Stimulated activated CD4-positive, alpha-beta T cell treated with anti-CD3 and anti-CD28 coated beads, Interleukin-12 subunit alpha, Interleukin-12 subunit beta, amount 100 ng/mL, for 48 hours (primary cell): ENCODE results near the gene CCL2.

ENCODE experiments used
- DNase-seq, 3 donors: peaks; one replicate each; pipeline ENCODE4 v3.0.0-alpha.2; 2020; ENCODE audit warnings: low read depth in 2 of 3, low spot score in 1 of 3

The CCL2 gene

DNA sequence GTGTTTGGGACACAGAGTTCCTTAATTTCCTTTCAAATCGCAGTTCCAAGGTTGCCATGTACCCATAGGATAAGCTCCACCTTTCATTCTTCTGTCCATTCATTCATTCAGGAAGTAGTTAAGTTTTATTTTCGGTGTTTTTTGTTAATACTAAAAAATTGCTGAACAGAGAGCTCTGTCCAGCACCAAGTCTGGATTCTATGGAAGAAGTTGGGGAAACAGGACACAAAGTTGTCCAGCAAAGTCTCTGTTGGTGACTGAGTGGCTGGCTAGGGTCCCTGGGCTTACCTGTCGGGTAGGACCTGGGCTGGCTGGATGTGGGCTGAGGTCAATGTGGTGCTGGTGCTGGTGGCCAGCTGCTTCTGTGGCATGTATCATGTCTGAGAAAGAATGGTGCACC lies 17.6 kb upstream of the CCL2 start:
- DNase-seq = no peak

GRCh38 chr17:34241062-34241461 lies 14.0 kb upstream of the CCL2 start:
- DNase-seq = no peak

GRCh38 chr17:34242587-34243363 lies 12.3 kb upstream of the CCL2 start:
- no peak for DNase-seq

GRCh38 chr17:34243364-34244320 lies 11.4 kb upstream of the CCL2 start:
- no peak for DNase-seq

GRCh38 chr17:34245351-34245905 lies 9.7 kb upstream of the CCL2 start:
- no peak for DNase-seq

DNA sequence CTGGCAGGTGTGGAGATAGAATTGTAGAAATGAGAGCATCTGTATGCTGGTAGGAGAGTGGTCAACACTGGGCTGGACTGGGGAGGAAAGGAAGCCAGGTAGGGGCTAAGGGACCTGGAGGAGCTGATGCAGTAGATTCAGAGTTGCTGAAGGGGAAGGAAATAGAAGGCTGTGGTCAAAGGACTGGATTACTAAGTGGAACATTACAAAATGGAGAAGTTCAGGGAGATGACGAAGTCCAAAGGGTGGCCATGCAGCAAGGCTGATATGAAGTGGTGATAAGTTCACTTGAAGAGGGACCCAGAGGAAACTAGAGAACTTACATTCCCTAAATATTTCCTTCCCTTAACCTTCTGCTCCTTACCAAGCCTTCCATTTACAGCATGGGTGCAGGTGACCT lies 8.6 kb upstream of the CCL2 start:
- DNase-seq = no peak

DNA sequence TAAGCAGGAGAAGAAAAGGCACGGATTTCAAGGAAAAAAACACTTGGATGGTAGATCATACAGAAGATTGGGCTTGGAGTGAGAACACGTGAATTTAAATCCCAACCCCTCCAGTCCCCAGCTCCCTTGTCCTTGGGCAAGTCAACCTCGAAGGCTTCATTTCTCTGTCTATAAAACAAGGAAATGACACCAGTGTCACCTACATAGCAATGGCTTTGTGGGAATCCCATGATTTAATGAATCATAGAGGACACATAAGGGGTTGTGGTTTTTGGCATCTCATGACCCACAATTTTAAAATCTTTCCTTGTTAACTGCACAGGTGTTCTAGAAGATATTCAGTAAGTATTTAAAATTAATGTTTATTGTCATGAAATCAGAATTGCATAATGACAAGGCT lies 8.2 kb upstream of the CCL2 start:
- no peak for DNase-seq

DNA sequence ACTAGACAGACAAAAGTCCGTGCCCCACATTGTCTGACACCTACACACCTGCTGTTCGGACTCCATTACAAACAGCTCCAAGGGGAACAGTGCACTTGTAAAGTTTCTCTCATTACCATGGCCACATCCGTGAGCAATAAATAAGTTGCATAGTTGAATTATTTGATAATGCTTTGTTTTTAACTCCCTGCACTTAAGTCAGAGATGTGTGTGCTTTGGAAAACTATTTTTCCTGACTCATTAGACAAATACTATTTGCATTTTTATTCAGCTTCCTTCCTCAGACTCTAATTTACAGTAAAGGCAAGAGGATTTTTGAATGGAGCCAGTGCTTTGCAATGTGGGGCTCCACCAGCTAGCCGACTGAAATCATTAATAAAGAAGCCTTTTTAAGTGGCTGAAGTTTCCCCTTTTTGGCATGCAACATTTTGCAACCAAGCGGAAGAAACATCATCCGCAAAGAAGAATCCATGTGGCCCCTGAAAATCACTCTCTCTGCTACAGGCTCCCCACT lies 6.5 kb upstream of the CCL2 start:
- no peak for DNase-seq

- DNase-seq = no peak
These were observed 6.0 kb upstream of the CCL2 start for GRCh38 chr17:34249061-34249460.

DNA sequence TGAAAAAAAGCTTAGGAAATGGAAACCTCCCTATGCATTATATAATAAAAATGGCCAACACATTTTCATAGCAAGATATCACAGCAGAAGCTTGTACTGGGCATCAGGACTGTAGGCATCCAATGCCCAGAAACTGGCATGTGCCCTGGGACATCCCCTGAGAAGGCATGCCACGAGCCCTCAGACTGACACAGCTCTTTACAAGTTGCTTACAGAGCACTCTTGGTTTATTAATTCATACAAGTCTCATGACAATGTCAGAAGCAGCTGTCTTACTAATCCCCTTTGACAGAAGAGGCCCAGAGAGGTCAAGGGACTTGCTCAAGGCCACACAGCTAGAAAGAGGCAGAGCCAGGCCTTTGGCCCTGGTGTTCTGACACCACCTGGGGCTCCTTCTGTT lies 5.6 kb upstream of the CCL2 start:
- no peak for DNase-seq

- no peak for DNase-seq
These were observed 3.9 kb upstream of the CCL2 start for GRCh38 chr17:34251186-34251585.

DNA sequence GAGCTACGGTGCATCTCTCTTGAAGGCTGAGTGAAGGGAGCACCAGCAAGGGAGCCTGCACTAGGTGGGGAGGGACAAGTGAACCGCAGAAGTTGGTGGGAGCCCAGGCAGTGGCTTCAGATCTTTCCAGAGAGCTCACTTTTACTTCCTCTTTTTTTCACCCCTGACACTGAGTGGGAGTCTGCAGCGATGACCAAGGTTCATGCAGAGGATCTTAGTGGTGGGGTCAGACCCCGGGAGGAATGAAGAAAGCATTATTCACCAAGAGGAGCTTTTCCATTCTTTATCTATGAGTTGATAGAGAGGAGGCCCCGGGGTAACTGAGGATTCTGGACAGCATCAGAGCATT lies 3.0 kb upstream of the CCL2 start:
- no peak for DNase-seq

DNA sequence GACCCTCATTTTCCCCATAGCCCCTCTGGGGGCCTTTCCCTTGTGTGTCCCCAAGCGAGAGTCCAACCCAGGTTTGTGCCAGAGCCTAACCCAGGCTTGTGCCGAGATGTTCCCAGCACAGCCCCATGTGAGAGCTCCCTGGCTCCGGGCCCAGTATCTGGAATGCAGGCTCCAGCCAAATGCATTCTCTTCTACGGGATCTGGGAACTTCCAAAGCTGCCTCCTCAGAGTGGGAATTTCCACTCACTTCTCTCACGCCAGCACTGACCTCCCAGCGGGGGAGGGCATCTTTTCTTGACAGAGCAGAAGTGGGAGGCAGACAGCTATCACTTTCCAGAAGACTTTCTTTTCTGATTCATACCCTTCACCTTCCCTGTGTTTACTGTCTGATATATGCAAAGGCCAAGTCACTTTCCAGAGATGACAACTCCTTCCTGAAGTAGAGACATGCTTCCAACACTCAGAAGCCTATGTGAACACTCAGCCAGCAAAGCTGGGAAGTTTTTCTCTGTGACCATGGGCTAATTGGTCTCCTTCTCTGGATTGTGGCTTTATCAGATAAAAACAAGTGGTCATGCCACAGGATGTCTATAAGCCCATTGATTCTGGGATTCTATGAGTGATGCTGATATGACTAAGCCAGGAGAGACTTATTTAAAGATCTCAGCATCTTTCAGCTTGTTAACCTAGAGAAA lies 2.5 kb upstream of the CCL2 start:
- DNase-seq = no peak

DNA sequence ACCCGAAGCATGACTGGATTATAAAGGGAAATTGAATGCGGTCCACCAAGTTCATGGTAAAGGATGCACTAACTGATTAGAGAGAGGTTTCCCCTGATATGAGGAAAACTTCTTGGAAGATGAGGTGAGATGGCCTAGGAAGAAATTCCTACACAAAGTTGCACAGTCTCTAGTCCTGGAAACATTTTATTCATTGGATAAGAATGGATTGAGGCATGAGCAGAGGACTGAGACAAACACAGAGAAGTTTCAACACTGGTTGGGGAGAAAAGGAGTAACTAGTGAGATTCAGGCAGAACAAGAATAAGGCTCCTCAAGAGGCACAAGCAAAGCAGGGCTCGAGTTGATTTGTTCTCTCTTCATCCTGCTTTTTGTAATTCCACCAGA lies 2.0 kb upstream of the CCL2 start:
- no peak for DNase-seq

GRCh38 chr17:34254146-34254545 lies 939 bp upstream of the CCL2 start:
- no peak for DNase-seq

DNA sequence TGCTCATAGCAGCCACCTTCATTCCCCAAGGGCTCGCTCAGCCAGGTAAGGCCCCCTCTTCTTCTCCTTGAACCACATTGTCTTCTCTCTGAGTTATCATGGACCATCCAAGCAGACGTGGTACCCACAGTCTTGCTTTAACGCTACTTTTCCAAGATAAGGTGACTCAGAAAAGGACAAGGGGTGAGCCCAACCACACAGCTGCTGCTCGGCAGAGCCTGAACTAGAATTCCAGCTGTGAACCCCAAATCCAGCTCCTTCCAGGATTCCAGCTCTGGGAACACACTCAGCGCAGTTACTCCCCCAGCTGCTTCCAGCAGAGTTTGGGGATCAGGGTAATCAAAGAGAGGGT lies 272 bp downstream of the CCL2 start:
- DNase-seq = no peak

GRCh38 chr17:34255841-34256240 lies 756 bp downstream of the CCL2 start:
- DNase-seq = no peak

- DNase-seq = no peak
These were observed 2.4 kb downstream of the CCL2 start for GRCh38 chr17:34257299-34257985.

GRCh38 chr17:34257986-34258326 lies 2.9 kb downstream of the CCL2 start:
- DNase-seq = no peak

DNA sequence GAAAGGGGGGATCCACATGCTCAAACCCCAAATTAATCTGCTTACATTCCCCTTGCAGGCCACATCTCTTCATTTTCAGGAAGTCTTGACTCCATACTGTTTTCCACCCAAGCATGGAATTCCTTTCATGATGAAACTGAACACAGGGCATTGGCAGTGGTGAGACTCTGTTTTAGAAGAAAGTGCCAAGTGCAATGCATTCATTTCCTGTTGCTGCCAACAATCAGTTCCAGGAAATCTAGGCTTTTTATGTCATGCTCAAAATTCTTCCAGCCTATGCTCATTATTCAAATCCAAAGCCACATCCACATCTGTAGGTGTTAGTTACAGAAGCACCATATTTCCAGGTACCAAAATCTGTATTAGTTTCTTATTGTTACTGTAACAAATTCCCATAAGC lies 4.1 kb downstream of the CCL2 start:
- no peak for DNase-seq

DNA sequence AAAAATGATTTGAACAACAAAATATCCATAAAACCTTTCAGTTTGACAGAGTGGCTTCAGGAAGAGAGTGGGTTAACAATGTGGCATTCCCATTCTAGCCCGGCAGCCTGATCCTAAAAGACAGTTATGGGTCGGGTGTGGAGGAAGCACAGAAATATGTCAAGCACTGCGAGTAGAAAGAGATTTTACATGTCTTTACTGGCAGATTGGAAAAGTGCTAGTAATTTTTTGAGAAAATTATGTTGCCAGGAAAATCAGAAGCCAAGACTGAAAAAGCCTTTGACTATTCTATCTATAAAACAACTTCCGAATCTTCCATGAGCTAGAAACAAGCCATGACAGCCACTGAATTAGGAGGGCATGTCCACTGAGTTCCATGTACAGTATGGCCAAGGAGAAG lies 5.8 kb downstream of the CCL2 start:
- DNase-seq = no peak
